Neural cell (in vitro differentiated cells): Measurements from ENCODE around the gene SLC4A9. TPM values are rescaled to one million over a fixed set of nuclear protein-coding genes. Genes with fewer than 3 reads are reported as not detected.

Experiments
- H2AFZ ChIP-seq: fragments of 200-600, 300-800 bp; sonication (generic), shearing (Covaris generic); 2 replicates; pipeline ENCODE4 v1.6.0; 2014; ENCODE audit warnings: low read depth, mild to moderate bottlenecking, antibody characterized with exemption, low read length, moderate library complexity
- H3F3A ChIP-seq: fragments of 200-600 bp; shearing (Covaris generic); 2 replicates; pipeline ENCODE4 v1.6.1; 2016; ENCODE audit warnings: mild to moderate bottlenecking, moderate library complexity, mixed read lengths, antibody characterized with exemption, low read length; ENCODE audit not compliant: insufficient read depth, poor library complexity, severe bottlenecking
- H3K27ac ChIP-seq: fragments of 200-600, 300-800 bp; sonication (generic), shearing (Covaris generic); 2 replicates; pipeline ENCODE4 v1.5.1; 2014; ENCODE audit warnings: mild to moderate bottlenecking, low read length, moderate library complexity
- H3K27me3 ChIP-seq: fragments of 300-800, 200-600 bp; sonication (generic), shearing (Covaris generic); 2 replicates; pipeline ENCODE4 v1.6.0; 2014; ENCODE audit warnings: mild to moderate bottlenecking, low read depth, low read length, moderate library complexity; ENCODE audit not compliant: insufficient read depth
- H3K36me3 ChIP-seq: fragments of 300-800, 200-600 bp; sonication (generic), shearing (Covaris generic); 2 replicates; pipeline ENCODE4 v1.5.1; 2014; ENCODE audit warnings: mild to moderate bottlenecking, antibody characterized with exemption, low read length, moderate library complexity; ENCODE audit not compliant: insufficient read depth
- H3K4me2 ChIP-seq: fragments of 300-800, 200-600 bp; sonication (generic), shearing (Covaris generic); 2 replicates; pipeline ENCODE4 v1.6.0; 2014; ENCODE audit warnings: mild to moderate bottlenecking, low read length
- H3K4me3 ChIP-seq: fragments of 300-800, 200-600 bp; sonication (generic), shearing (Covaris generic); 2 replicates; pipeline ENCODE4 v1.5.1; 2014; ENCODE audit warnings: mild to moderate bottlenecking, low read length, moderate library complexity
- H3K79me2 ChIP-seq: fragments of 200-600 bp; shearing (Covaris generic); replicated peaks from 2 replicates; pipeline ENCODE4 v1.6.0; 2014; ENCODE audit warnings: mild to moderate bottlenecking, low read length, moderate library complexity; ENCODE audit not compliant: insufficient read depth
- H3K9ac ChIP-seq: fragments of 300-800, 200-600 bp; sonication (generic), shearing (Covaris generic); 2 replicates; pipeline ENCODE4 v1.6.1; 2016; ENCODE audit warnings: mild to moderate bottlenecking, low read length, mixed read lengths
- H3K9me2 ChIP-seq: fragments of 200-600 bp; shearing (Covaris generic); 2 replicates; pipeline ENCODE4 v1.6.1; 2016; ENCODE audit warnings: mild to moderate bottlenecking, low read length, mixed read lengths; ENCODE audit not compliant: insufficient read depth
- H3K9me3 ChIP-seq: fragments of 200-600, 300-800 bp; sonication (generic), shearing (Covaris generic); 2 replicates; pipeline ENCODE4 v1.6.1; 2016; ENCODE audit warnings: mild to moderate bottlenecking, mixed run types, low read length, moderate library complexity, mixed read lengths
- H4K20me1 ChIP-seq: fragments of 200-600 bp; shearing (Covaris generic); 2 replicates; pipeline ENCODE4 v1.6.1; 2016; ENCODE audit warnings: mild to moderate bottlenecking, mixed run types; ENCODE audit not compliant: insufficient read depth
- CTCF ChIP-seq: fragments of 450-650 bp; IDR thresholded peaks from 2 replicates; pipeline ENCODE4 v1.5.1; 2014; ENCODE audit warnings: antibody characterized with exemption, mild to moderate bottlenecking, moderate library complexity; ENCODE audit not compliant: poor library complexity, severe bottlenecking
- EP300 ChIP-seq: fragments of 450-650 bp; conservative IDR thresholded peaks from 2 replicates; pipeline ENCODE4 v1.6.1; 2014; ENCODE audit warnings: antibody characterized with exemption, mild to moderate bottlenecking, moderate library complexity; ENCODE audit not compliant: poor library complexity, severe bottlenecking
- EZH2 ChIP-seq: fragments of 200-600, 300-800 bp; shearing (Covaris generic), sonication (generic); IDR thresholded peaks from 2 replicates; pipeline ENCODE4 v1.6.1; 2014; ENCODE audit warnings: antibody characterized with exemption, low read length, borderline replicate concordance, mild to moderate bottlenecking; ENCODE audit not compliant: insufficient read depth, poor library complexity, severe bottlenecking
- MXI1 ChIP-seq: fragments of 450-650 bp; conservative IDR thresholded peaks from 2 replicates; pipeline ENCODE4 v1.6.1; 2014; ENCODE audit warnings: antibody characterized with exemption, mild to moderate bottlenecking; ENCODE audit not compliant: poor library complexity, severe bottlenecking
- POLR2AphosphoS5 ChIP-seq: IDR thresholded peaks from 2 replicates; pipeline ENCODE4 v1.6.1; 2012
- RAD21 ChIP-seq: fragments of 450-650 bp; conservative IDR thresholded peaks from 2 replicates; pipeline ENCODE4 v1.6.1; 2014; ENCODE audit warnings: antibody characterized with exemption, mild to moderate bottlenecking, moderate library complexity
- REST ChIP-seq: IDR thresholded peaks from 2 replicates; pipeline ENCODE4 v1.6.1; 2012; ENCODE audit warnings: borderline replicate concordance
- SMC3 ChIP-seq: fragments of 450-650 bp; conservative IDR thresholded peaks from 2 replicates; pipeline ENCODE4 v1.6.1; 2014; ENCODE audit warnings: antibody characterized with exemption, mild to moderate bottlenecking, moderate library complexity; ENCODE audit not compliant: poor library complexity
- TAF1 ChIP-seq: IDR thresholded peaks from 2 replicates; pipeline ENCODE4 v1.6.1; 2012; ENCODE audit warnings: low read depth
- polyA plus RNA-seq: library from polyadenylated mRNA; depleted of rRNA; stranded (reverse); fragments of >200 nt; gene quantifications from 2 replicates; pipeline ENCODE4 v1.2.3, GENCODE V29; 2014

SLC4A9 gene
- polyA plus RNA-seq, 1 donor from 2014 or later = not detected

- no peak overlapping the region for H3K4me3 ChIP-seq
- no peaks in the 10 kb centered on the region for H3K79me2 ChIP-seq
- H3K36me3 ChIP-seq = no peaks in the 10 kb centered on the region
- no peaks in the 10 kb centered on the region for H3K27me3 ChIP-seq
- H3F3A ChIP-seq = no peaks in the 10 kb centered on the region
- no peak for TF ChIP-seq MXI1
- no peak for TF ChIP-seq EP300
- TF ChIP-seq REST = no peak
- no peak for TF ChIP-seq POLR2AphosphoS5
- TF ChIP-seq CTCF = no peak
- no peak for TF ChIP-seq SMC3
- no peak overlapping the region for H3K9ac ChIP-seq
- no peaks in the 10 kb centered on the region for H4K20me1 ChIP-seq
- no peak overlapping the region for H3K27ac ChIP-seq
- H3K9me2 ChIP-seq = no peaks in the 10 kb centered on the region
- no peak overlapping the region for H3K4me2 ChIP-seq
- no peaks in the 10 kb centered on the region for H3K9me3 ChIP-seq
- no peak overlapping the region for H2AFZ ChIP-seq
Observed at GRCh38 chr5:140324041-140324600, 35.9 kb upstream of the SLC4A9 start.

DNA sequence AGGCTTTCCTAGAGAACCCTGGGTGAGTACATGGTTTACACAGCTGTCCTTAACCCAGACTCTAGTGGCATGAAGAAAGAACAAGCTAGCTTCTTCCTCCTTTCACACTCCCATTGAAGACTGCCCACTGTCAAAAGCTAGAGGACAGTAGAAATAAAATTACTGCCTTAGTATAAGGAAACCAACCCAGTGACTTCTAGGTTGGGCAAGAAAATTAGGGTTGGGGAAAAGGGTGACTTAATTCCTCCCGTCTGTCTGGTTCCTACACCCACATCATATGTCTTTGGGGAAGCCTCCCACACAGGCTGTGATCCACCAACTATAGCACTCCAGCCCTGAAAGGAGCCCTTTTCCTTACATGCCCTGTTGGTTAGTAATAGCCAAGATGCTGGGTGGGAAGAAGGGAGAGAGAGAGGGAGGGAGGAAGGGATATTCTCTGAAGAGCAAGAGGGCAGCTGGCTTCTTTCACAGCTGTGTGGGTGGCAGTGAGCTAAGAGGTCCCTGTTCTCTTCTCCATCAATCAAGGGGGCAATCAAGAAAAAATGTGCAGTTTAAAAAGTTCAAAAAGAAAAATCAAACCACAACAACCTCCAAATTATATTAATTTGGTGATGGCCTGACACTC is 35.3 kb upstream of the SLC4A9 start:
- Histone ChIP-seq H2AFZ (no peak overlapping the region), H3K4me2 (no peak overlapping the region), H4K20me1 (no peaks in the 10 kb centered on the region), H3K27me3 (no peaks in the 10 kb centered on the region), H3K36me3 (no peaks in the 10 kb centered on the region), H3F3A (no peaks in the 10 kb centered on the region), H3K79me2 (no peaks in the 10 kb centered on the region), H3K9ac (no peak overlapping the region), H3K4me3 (no peak overlapping the region), H3K9me2 (no peaks in the 10 kb centered on the region), H3K27ac (no peak overlapping the region), H3K9me3 (no peaks in the 10 kb centered on the region)
- no peak for TF ChIP-seq REST
- no peak for TF ChIP-seq MXI1
- no peak for TF ChIP-seq RAD21
- TF ChIP-seq POLR2AphosphoS5 = no peak
- TF ChIP-seq EP300 = no peak
- TF ChIP-seq TAF1 = no peak
- TF ChIP-seq EZH2 = no peak
- TF ChIP-seq SMC3 = no peak
- TF ChIP-seq CTCF = no peak
